HepG2 (cell line): ENCODE data around the gene CDH13.

Source experiments
- CTCF ChIP-seq: sonication (generic); formaldehyde crosslinking; IDR thresholded peaks from 2 replicates; pipeline ENCODE4 v1.5.0; 2020; ENCODE audit warnings: mild to moderate bottlenecking, missing genetic modification reagents, moderate library complexity
- IRF2 ChIP-seq: IDR thresholded peaks from 2 replicates; pipeline ENCODE4 v1.6.1; 2018; ENCODE audit warnings: missing genetic modification reagents, missing compliant biosample characterization
- KLF6 ChIP-seq: IDR thresholded peaks from 2 replicates; pipeline ENCODE4 v1.8.0; 2016; ENCODE audit warnings: missing biosample characterization, missing genetic modification reagents

DNA sequence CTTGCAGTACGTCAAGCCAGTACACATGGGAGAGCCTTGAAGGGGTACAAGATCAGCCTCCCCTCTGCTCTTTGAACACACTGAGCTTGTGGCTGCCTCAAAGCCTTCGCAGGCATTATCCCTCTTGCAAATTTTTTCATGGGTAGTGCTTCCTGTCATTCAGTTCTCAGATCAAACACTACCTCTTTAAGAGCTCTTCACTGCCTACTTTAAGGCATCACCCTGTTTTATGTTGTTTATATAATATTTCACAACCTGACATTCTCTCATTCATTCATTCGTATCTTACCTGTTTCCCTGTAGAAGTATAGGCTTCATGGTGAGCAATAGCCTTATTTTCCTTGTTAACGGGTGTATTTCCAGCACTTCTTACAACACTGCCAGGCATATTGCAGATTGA lies 269.1 kb downstream of the CDH13 start:
- TF ChIP-seq IRF2 (CRISPR knock-in tag) (no peak), KLF6 (CRISPR knock-in tag) (no peak), CTCF (no peak)
